Panc1 (cell line): ENCODE data around the gene DLG4.

Experiments
- POLR2AphosphoS5 ChIP-seq: IDR thresholded peaks from 2 replicates; pipeline ENCODE4 v1.6.1; 2012; ENCODE audit warnings: mild to moderate bottlenecking, low read depth, low read length, moderate library complexity
- REST ChIP-seq, 2 experiments: IDR thresholded peaks; 2 replicates each; pipeline ENCODE4 v1.6.1; 2011 to 2012; ENCODE audit warnings: low read depth in 2 of 2, control low read depth in 1 of 2, low read length in 1 of 2, mild to moderate bottlenecking in 1 of 2, moderate library complexity in 1 of 2; ENCODE audit not compliant: insufficient read depth in 1 of 2

- TF ChIP-seq POLR2AphosphoS5 (no peak), REST (IDR thresholded peaks at IDR 0.05; ENCODE audit: insufficient read depth in 1 of 2, low read depth in 2 of 2, low read length in 1 of 2) (no peak)
Measured at GRCh38 chr17:7241090-7241733, 21.6 kb upstream of the DLG4 start.
